HUES48 (cell line): Measurements from ENCODE around the gene LIME1.

Experiments used
- H3K27ac ChIP-seq: one replicate; pipeline ENCODE4 v1.7.0; 2013; ENCODE audit warnings: low read depth, low read length, inconsistent platforms
- H3K27me3 ChIP-seq: 2 replicates; pipeline ENCODE4 v1.6.1; 2013; ENCODE audit warnings: mild to moderate bottlenecking, low read length; ENCODE audit not compliant: control insufficient read depth, insufficient read depth
- H3K36me3 ChIP-seq: 2 replicates; pipeline ENCODE4 v1.6.1; 2013; ENCODE audit warnings: low read length; ENCODE audit not compliant: control insufficient read depth, insufficient read depth
- H3K4me1 ChIP-seq: 2 replicates; pipeline ENCODE4 v1.6.1; 2013; ENCODE audit warnings: mild to moderate bottlenecking, low read length; ENCODE audit not compliant: control insufficient read depth, insufficient read depth
- H3K4me3 ChIP-seq: 2 replicates; pipeline ENCODE4 v1.5.1; 2013; ENCODE audit warnings: mild to moderate bottlenecking, low read depth, low read length
- H3K9ac ChIP-seq: 2 replicates; pipeline ENCODE4 v1.6.1; 2013; ENCODE audit warnings: mild to moderate bottlenecking, low read depth, low read length, moderate library complexity
- H3K9me3 ChIP-seq: 2 replicates; pipeline ENCODE4 v1.6.1; 2013; ENCODE audit warnings: low read length; ENCODE audit not compliant: control insufficient read depth, insufficient read depth

Gene LIME1, protein sequence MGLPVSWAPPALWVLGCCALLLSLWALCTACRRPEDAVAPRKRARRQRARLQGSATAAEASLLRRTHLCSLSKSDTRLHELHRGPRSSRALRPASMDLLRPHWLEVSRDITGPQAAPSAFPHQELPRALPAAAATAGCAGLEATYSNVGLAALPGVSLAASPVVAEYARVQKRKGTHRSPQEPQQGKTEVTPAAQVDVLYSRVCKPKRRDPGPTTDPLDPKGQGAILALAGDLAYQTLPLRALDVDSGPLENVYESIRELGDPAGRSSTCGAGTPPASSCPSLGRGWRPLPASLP

DNA sequence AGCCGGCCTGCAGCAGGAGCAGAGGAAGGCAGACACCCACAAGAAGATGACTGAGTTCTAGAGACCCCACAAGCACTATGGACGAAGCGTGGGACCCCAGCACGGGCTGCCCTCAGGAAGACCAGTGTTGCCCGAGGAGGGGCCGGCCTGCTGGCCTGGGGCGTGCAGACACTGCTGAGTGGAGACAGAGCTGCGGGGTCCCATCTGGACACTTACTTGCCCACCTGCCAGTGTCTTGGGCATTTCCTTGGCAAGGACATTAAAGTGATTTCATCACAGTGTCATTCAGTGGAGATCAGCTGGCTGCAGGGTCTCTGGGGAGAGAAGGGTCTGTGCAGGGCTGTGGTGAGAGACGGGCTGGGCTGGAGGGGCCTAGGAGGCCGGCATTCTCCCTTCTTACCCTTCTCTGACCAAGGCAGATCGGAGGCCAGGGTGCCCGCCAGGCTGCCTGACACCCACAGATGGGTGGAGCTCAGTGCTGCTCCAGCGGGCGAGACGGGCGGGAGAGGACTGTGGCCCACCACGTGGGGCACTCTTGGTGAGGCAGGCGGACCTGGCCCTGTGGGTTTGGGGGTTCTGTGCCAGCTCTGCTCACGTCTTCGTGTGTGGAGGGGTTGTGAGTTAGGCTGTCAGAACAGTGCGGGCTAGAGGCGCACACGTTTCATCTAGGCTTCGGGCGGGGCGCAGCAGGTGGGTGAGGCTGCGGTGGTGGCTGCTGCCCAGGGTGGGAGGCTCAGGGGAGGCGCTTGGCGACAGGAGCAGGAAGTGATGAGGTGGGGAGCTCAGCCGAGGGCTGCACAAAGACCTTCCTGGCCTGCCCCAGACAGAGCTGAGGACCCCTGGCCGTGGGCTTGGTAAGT, at the start of gene LIME1:
Gene LIME1, plus strand, starts transcription at position 806 of the 860 bp plus-strand sequence. CDS start 886 bp downstream, outside the sequence.
- H3K4me3 ChIP-seq = peak within 1 kb of the TSS; percentile 50; the same call in 1 of the 2 replicates
- no peak within 1 kb of the TSS for H3K27ac ChIP-seq
- peaks cover 8% of the 10 kb centered on the region; the same call in 1 of the 2 replicates for H3K4me1 ChIP-seq
- H3K27me3 ChIP-seq = no peaks in the 10 kb centered on the region
- no peak within 1 kb of the TSS for H3K9ac ChIP-seq
- H3K36me3 ChIP-seq = peaks cover 33% of the 10 kb centered on the region
- H3K9me3 ChIP-seq = no peaks in the 10 kb centered on the region

DNA sequence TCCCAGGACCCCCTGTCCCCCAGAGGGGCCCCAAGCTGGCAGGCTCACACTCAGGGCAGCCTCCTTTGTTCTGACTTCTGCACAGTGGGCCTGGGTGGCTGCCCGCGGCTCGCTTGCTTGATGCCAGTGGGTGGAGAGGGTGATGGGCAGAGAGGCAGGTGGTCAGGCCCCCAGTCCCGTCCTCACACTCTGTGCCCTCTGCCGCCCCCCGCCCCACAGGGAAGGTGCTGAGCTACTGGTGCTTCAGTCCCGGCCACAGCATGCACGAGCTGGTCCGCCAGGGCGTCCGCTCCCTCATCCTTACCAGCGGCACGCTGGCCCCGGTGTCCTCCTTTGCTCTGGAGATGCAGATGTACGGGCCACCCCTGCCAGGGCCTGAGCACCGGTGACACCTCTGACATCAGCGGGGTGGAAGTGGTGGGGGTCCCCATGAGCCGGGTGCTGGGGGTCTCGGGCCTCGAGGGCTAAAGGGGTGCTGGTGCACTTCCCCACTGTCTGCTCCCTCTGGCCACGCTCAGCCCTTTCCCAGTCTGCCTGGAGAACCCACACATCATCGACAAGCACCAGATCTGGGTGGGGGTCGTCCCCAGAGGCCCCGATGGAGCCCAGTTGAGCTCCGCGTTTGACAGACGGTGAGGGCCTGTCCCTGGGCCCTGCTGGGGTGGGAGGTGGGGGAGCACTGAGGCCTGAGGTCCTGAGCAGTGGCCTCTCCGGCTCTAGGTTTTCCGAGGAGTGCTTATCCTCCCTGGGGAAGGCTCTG, 48.9 kb upstream of the LIME1 start:
- Histone ChIP-seq H3K27ac (no peak overlapping the region), H3K9ac (no peak overlapping the region), H3K27me3 (no peaks in the 10 kb centered on the region), H3K9me3 (no peaks in the 10 kb centered on the region), H3K4me3 (no peak overlapping the region), H3K4me1 (no peaks in the 10 kb centered on the region), H3K36me3 (peaks cover 9% of the 10 kb centered on the region; the same call in 1 of the 2 replicates)

DNA sequence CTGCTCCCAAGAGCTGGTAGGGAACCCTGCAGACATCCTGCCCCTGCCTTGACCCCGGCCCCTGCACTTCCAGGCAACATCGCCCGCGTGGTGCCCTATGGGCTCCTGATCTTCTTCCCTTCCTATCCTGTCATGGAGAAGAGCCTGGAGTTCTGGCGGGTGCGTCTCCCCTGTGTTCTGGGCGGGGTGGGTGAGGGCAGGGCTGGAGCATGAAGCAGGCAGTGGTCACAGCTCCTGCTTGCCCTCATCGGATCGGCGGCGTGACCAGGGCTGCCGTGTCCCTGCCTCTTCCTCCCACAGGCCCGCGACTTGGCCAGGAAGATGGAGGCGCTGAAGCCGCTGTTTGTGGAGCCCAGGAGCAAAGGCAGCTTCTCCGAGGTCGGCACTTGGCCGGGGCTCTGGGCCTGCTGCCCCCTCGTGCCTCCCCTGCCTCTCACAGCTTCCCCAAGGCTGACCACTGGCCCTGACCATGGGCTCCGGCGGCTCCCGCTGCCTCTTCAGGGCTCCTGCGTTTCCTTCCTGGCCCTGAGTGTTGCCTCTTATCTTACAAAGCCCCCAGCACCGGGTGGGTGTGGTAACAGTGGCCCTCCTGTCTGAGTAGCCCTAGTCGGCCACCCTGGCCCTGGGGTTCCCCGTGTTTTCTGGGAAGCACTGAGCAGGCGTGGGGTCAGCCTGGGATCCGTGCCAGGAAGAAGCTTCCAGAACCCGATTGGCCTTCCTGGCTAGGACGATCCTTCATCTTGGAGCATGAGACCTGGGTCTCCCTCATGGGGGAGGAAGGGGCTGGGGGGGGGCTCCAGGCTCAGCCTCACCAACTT, 48.0 kb upstream of the LIME1 start:
- Histone ChIP-seq H3K4me3 (no peak overlapping the region), H3K9me3 (no peaks in the 10 kb centered on the region), H3K27me3 (no peaks in the 10 kb centered on the region), H3K4me1 (no peaks in the 10 kb centered on the region), H3K27ac (no peak overlapping the region), H3K9ac (no peak overlapping the region), H3K36me3 (peaks cover 8% of the 10 kb centered on the region; the same call in 1 of the 2 replicates)

DNA sequence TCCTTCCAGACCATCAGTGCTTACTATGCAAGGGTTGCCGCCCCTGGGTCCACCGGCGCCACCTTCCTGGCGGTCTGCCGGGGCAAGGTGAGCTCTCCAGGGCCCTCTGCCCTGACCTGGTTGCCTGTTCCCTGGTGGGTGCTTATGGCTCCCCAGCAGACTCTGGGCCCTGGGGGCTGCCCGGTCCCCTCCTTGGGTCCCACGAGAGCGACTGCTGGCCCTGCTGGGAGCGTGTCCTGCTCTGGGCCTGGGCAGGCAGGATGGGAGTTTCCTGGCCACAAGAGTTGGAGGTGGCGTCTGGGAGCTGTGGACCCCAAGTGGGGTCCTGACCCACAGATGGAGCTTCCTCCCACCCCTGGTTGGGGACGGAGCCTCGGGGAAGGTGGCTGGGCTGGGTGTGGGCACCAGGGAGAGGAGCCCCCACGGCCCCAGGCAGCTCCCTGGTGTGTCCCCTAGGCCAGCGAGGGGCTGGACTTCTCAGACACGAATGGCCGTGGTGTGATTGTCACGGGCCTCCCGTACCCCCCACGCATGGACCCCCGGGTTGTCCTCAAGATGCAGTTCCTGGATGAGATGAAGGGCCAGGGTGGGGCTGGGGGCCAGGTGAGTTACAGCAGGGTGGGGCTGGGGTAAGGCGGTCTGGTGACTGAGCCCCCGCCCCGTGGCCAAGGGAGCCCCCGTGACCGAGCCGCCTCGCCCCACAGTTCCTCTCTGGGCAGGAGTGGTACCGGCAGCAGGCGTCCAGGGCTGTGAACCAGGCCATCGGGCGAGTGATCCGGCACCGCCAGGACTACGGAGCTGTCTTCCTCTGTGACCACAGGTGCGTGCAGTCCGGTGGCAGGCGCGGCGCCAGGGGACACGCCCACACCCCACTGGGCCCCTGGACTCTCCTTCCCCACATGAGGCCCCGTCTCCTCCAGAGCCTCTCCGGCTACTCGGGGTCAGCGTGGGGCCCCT, 47.1 kb upstream of the LIME1 start:
- H3K4me1 ChIP-seq = no peaks in the 10 kb centered on the region
- H3K36me3 ChIP-seq = peaks cover 8% of the 10 kb centered on the region; the same call in 1 of the 2 replicates
- no peak overlapping the region for H3K27ac ChIP-seq
- no peak overlapping the region for H3K4me3 ChIP-seq
- H3K9me3 ChIP-seq = no peaks in the 10 kb centered on the region
- H3K27me3 ChIP-seq = no peaks in the 10 kb centered on the region
- H3K9ac ChIP-seq = no peak overlapping the region

DNA sequence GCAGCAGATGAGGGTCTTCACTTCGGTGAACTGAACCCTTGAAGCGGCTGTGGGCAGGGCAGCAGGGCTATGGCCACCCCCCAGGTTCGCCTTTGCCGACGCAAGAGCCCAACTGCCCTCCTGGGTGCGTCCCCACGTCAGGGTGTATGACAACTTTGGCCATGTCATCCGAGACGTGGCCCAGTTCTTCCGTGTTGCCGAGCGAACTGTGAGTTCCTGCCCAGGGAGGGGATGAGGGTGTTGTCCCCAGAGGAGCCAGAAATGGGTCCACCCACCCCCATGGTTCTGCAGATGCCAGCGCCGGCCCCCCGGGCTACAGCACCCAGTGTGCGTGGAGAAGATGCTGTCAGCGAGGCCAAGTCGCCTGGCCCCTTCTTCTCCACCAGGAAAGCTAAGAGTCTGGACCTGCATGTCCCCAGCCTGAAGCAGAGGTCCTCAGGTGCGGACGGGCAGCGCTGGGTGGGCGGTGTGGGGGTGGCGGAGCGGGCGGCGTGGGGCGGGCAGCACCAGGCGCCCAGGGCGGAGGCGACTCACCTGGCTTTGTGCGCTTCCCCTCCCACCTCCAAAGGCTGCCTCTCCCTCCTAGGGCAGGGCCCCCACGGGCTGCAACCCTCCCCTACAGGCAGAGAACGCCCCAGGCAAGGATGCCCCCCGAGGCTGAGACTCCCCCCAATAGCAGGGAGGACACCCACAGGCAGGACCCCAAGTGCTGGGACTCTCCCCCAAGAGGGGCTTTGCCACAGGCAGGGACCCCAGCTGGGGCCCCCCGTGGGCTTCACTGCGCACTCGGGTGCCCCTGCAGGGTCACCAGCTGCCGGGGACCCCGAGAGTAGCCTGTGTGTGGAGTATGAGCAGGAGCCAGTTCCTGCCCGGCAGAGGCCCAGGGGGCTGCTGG, 46.2 kb upstream of the LIME1 start:
- Histone ChIP-seq H3K9ac (no peak overlapping the region), H3K4me3 (no peak overlapping the region), H3K9me3 (no peaks in the 10 kb centered on the region), H3K4me1 (no peaks in the 10 kb centered on the region), H3K36me3 (peaks cover 8% of the 10 kb centered on the region; the same call in 1 of the 2 replicates), H3K27ac (no peak overlapping the region), H3K27me3 (no peaks in the 10 kb centered on the region)

DNA sequence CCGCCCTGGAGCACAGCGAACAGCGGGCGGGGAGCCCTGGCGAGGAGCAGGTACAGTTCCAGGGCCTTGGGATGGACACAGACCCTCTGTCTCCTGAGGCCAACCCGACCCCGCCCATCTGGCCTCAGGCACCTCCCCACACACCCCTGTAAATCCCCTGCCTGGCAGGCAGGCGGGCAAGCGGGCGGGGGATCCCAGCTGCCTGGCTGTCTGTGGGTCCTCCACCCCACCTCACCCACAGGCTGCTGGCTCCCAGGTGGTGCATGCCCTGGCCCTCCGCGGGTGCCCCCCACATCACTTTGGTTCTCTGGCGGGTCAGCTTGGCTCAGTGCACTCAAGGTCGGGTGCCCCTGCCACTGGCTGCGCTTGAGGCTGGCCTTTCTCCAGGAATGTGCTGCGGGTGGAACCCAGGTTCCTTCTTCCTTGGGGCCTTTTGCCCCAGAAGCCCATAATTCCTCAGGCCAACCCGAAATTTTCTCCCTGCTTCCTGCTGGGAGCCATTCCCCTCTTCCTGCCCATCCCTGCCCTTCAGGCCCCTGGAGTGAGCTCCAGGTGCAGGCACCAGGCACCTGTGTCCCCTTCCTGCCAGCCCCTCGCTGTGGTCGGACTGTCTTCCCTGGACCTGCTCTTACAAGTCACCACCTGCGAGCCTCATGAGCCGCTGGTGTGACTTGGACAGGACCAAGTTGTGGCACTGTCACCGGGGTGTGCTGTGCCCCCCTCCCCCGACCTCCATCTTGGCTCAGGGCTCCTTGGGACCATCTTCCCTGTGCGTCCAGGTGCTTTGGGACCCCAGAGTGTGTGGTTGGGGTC, 45.4 kb upstream of the LIME1 start:
- Histone ChIP-seq H3K9me3 (no peaks in the 10 kb centered on the region), H3K9ac (no peak overlapping the region), H3K4me3 (no peak overlapping the region), H3K27ac (no peak overlapping the region), H3K36me3 (peaks cover 8% of the 10 kb centered on the region; the same call in 1 of the 2 replicates), H3K27me3 (no peaks in the 10 kb centered on the region), H3K4me1 (no peaks in the 10 kb centered on the region)

DNA sequence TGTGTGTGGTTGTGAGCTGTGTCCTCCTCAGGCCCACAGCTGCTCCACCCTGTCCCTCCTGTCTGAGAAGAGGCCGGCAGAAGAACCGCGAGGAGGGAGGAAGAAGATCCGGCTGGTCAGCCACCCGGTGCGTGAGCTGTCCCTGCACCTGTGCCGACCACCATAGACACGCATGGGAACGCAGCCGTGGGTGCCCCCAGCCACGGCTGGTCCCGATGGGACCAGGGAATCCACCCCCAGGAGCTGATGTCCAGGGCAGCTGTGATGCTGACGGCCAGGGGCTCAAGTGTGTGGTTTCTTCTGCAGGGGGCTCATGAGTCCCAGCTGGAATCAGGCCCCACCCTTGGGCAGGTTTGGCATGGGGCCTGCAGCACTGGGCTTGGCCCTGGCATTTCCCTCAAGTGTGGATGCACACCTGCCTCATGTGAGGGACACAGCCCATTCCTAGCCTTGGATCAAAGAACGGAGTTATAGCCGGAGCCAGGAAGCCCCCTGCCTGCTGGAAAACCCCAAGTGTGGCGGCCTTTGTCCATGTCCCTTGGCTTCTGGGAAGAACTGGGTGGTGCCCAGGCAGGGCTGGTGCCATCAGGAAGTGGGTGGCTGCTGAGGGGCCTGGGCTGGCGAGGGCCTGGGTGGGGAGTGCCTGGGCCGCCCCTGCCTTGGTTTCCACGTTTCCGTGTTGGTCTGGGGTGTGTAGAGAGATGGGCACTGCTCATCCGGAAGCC, 44.6 kb upstream of the LIME1 start:
- no peaks in the 10 kb centered on the region for H3K9me3 ChIP-seq
- no peak overlapping the region for H3K4me3 ChIP-seq
- no peaks in the 10 kb centered on the region for H3K27me3 ChIP-seq
- no peaks in the 10 kb centered on the region; the same call in 1 of the 2 replicates for H3K4me1 ChIP-seq
- H3K27ac ChIP-seq = no peak overlapping the region
- H3K9ac ChIP-seq = no peak overlapping the region
- H3K36me3 ChIP-seq = peaks cover 8% of the 10 kb centered on the region; the same call in 1 of the 2 replicates

DNA sequence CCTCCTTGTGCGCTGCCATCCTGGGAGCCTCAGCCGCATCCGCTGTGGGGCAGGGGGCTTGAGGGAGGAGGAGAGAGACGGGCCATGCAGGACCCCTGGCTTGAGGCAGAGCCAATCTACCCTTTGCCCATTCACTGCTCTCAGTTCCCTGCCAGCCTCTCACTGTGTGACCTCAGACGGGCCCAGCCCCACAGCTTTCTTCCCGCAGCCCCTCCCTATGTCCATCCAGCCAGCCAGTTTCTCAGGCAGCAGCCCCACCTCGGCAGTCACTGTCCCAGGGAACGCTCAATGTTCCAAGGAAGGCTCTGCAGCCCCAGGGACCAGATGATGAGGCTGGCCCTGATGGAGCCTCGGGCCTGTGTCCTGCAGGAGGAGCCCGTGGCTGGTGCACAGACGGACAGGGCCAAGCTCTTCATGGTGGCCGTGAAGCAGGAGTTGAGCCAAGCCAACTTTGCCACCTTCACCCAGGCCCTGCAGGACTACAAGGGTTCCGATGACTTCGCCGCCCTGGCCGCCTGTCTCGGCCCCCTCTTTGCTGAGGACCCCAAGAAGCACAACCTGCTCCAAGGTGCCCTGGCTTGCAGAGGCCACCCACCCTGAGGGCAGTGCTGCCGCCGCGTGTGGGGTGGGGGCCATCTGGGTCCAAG, 43.9 kb upstream of the LIME1 start:
- Histone ChIP-seq H3K4me1 (peaks cover 4% of the 10 kb centered on the region; the same call in 1 of the 2 replicates), H3K9ac (no peak overlapping the region), H3K36me3 (peaks cover 8% of the 10 kb centered on the region; the same call in 1 of the 2 replicates), H3K27me3 (no peaks in the 10 kb centered on the region), H3K4me3 (no peak overlapping the region), H3K27ac (no peak overlapping the region), H3K9me3 (no peaks in the 10 kb centered on the region)
